GM18951 (cell line): Measurements from ENCODE around the gene ADGRF3.
"Not testable (repeated sequence)": the region's sequence is repeated elsewhere in the genome, so short reads cannot be mapped to it uniquely, and the experiment has no call there.

Source experiments
- POLR2A ChIP-seq: IDR thresholded peaks from 4 replicates; pipeline ENCODE4 v1.6.1; 2011; ENCODE audit warnings: mild to moderate bottlenecking; ENCODE audit not compliant: insufficient read length, insufficient read depth; ENCODE audit errors: extremely low read depth
- in situ Hi-C: fragments of 300-500 bp; cut with MboI; formaldehyde crosslinking; loops from one replicate; pipeline ENCODE4 v1.12.0; 2022; ENCODE audit warnings: low sequenced_read_pairs, mixed read lengths, inconsistent platforms; ENCODE audit not compliant: unreplicated experiment

ADGRF3 gene

GRCh38 chr2:26316845-26317244 lies 29.7 kb downstream of the ADGRF3 start:
- in situ Hi-C loops = no loop called here
- no peak for TF ChIP-seq POLR2A

- in situ Hi-C loops = no loop called here
- no peak for TF ChIP-seq POLR2A
Measured at GRCh38 chr2:26316041-26316440, 30.5 kb downstream of the ADGRF3 start.

GRCh38 chr2:26314243-26314642 lies 32.3 kb downstream of the ADGRF3 start:
- TF ChIP-seq POLR2A = no peak
- in situ Hi-C loops = no loop called here

GRCh38 chr2:26313446-26313845 lies 33.1 kb downstream of the ADGRF3 start:
- no peak for TF ChIP-seq POLR2A
- in situ Hi-C loops = no loop called here

DNA sequence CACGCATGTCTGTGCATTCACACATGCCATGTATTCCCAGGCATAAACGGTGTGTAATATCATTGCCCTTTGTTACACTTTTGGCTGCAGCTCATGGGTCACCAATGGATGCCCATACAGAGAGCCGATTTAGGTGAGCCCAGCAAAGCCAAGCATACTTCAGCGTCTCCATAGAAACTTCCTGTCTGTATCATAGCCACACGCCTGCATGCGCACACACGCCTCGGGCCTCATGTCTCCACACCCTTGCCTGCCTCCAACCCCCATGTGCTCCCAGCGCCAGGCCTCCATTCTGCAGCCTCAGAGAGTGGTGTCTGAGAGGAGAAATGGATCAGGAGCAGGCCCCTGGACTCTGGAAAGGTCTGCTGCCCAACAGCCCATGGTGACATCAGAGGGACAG lies 34.1 kb downstream of the ADGRF3 start:
- no peak for TF ChIP-seq POLR2A
- in situ Hi-C loops = no loop called here

DNA sequence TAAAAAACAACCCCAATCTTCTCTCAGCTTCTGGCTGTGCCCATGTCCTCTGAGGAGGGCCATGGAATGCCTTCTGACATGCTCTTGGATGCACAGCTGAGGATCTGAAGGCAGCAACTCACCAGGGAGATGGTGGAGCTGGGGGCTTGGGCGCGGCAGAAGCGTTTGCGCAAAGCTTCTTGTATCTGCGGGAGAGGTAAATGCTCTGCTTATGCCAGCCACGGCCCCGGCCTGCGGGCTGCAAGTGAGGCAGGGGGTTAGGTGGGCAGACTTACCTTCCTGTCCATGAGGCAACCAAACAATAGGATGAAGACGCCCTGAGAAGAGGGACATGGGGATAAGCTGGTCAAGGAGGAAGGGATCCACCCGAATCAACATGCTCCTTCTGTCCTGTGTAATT lies 36.7 kb downstream of the ADGRF3 start:
- no peak for TF ChIP-seq POLR2A
- in situ Hi-C loops = no loop called here

GRCh38 chr2:26305540-26305939 lies 41.0 kb downstream of the ADGRF3 start:
- TF ChIP-seq POLR2A = no peak

GRCh38 chr2:26305094-26305493 lies 41.5 kb downstream of the ADGRF3 start:
- in situ Hi-C loops = not testable (repeated sequence)

More at GRCh38 chr2:26305540-26305939, 41.0 kb downstream of the ADGRF3 start:
- in situ Hi-C loops = no loop called here

DNA sequence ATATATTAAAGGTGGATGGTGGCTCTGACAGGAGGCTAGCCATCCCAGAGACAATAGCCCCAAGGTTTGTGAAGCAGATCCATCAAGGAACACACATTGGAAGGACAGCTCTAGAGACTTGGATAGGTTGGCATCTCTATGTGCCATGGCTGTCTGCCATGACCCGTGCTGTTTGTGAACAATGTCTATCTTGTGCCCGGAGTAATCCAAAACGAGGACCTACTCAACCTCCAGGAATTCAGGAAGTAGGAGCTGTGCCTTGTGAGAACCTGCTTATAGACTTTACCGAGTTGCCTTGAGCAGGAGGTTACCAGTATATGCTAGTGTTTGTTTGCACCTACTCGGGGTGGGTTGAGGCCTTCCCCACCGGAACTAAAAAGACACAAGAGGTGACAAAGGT lies 43.7 kb downstream of the ADGRF3 start:
- no peak for TF ChIP-seq POLR2A
- in situ Hi-C loops = no loop called here

GRCh38 chr2:26300234-26300925 lies 46.2 kb downstream of the ADGRF3 start:
- no peak for TF ChIP-seq POLR2A
- in situ Hi-C loops = no loop called here

DNA sequence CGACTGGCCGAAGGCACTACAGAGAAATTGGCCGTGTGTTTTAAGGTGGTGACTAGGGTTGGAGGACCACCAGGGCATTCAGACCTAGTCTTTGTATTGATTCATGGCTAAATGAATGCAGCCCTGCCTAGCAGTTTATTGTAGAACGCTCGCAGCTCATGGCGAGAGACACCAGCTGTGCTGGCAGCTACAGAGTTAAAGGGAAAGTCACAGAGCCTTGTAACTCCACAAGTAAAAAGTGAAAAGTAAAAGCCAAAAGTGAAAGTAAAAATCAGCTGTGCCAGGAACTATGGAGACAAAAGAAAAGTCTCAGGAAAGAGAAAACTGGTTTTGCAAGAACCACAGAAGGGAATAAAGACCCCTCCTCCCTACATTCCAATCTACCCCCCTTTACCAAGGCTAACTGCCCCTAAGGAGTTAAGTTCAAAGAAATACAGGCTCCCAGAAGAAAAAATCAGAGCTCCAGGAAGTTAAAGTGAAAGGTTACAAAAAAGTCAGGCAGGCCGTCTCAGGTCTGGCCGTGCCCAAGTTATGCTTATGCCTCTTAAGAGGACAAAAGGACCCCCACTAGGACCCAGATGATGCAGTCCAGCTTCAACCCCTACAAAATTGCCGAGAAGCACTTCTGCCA lies 47.0 kb downstream of the ADGRF3 start:
- no peak for TF ChIP-seq POLR2A

DNA sequence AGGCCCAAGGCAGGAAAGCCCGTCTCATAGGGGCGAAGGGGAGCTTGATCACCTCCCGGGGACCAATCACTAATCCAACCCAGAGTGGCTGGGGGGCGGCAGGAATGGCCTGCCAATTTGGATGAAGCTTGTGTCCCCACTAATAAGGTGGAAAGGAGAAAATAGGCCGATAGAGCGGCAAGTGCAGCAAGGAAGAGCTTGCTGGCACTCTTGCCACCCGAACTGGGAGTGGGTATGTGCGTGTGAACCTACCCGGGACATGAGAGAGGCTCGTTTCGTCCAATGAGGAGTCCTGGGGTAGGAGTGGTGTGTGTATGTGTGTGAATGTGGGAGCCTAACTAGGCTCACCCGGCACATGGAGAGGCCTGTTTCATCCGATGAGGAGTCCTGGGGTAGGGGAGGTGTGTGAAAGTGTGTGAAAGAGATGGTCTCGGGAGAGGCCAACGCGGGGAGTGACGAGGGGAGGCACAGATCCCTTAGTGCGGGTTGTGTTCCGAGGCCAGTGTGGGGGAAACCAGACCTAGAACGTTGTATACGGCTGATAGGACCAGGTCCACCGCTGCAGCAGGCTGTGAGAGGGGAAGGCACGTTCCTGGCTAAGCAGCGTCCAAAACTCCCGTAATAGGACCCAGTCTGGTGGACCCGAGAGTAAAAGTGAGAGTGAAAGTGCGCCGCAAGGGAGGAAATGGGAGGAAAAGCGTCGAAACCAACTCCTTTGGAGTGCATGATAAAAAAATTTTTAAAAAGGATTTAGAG lies 47.8 kb downstream of the ADGRF3 start:
- TF ChIP-seq POLR2A = no peak
- in situ Hi-C loops = no loop called here

More for the DNA sequence above, 47.0 kb downstream of the ADGRF3 start:
- in situ Hi-C loops = no loop called here

DNA sequence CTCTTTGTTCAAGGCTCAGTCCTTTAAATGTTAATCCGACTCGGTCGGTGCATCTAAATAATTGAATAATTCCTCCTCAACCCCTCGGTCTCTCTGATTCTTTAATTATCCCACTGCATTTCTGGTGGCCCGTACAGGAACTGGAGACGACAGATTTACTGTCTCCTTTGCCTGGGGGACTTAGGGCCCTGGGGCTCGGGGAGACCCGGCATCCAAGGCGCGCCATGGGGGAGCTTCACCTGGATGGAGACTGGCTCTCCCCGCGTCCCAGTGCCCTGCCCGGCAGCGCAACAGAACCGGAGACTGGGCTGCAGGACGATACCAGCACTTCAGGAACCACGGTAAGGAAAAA lies 48.3 kb downstream of the ADGRF3 start:
- in situ Hi-C loops = no loop called here
- no peak for TF ChIP-seq POLR2A

- in situ Hi-C loops = no loop called here
- TF ChIP-seq POLR2A = no peak
Measured at GRCh38 chr2:26297061-26297460, 49.5 kb downstream of the ADGRF3 start.
